Measurements from ENCODE around the gene MANBA. TPM values are rescaled to one million over a fixed set of nuclear protein-coding genes. Genes with fewer than 3 reads are reported as not detected.
"Not testable (repeated sequence)": the region's sequence is repeated elsewhere in the genome, so short reads cannot be mapped to it uniquely, and the experiment has no call there.

MANBA gene
- total RNA-seq, 1 experiment from 2014 or later: 21.4 TPM

DNA sequence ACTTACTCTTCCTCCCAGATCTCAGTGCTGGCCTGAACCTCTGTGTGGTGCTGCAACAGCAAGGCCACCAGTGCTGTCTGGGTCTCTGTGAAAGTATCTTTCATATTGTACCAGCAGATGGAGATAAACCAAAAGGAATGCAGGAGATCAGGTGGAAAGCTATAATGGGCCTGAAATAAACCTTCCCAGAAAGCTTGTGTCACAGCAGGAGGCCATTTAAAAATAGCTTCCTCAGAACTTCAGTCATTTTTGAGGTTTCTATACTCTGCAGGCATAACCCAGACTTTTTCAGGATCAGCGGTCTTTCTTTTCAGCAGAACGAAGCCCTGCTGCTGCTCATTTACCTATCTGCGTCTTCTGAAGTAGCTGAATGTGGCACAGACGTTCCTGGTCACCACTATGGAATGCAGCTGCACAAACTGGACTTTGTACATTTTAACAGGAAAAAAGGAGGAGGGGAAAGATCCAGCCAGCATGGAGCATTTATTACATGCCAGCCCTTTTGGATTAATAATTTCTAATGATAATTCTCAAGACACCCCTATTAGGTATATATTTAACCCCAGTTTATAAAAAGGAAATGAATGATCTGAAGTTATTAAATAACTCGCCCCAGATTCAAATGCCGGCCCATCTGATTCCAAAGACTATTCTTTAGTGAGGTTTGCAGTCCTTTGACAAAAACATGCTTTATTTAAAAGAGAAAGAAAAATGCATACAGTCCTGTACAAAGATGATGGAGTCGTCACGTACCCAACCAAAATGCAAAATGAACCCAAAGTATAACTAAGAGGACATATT lies 139.9 kb downstream of the MANBA start:
- Histone ChIP-seq H3K27me3 (ENCODE audit: insufficient read depth, low read length) (no peaks in the 10 kb centered on the region), H3K9me3 (ENCODE audit: control insufficient read depth, low read depth, low read length) (no peaks in the 10 kb centered on the region), H4K8ac (replicated peaks; ENCODE audit: insufficient read length, low read depth, low read length) (no peak overlapping the region), H2AK5ac (ENCODE audit: insufficient read length, low read length) (no peak overlapping the region), H4K5ac (ENCODE audit: insufficient read length, low read depth, low read length) (no peak overlapping the region), H2BK12ac (ENCODE audit: insufficient read length, low read depth, low read length) (no peak overlapping the region), H3K56ac (ENCODE audit: insufficient read length, low read depth, low read length) (no peak overlapping the region), H2BK120ac (ENCODE audit: low read depth, low read length, poor library complexity, severe bottlenecking) (no peak overlapping the region), H4K20me1 (ENCODE audit: control insufficient read depth, insufficient read depth, insufficient read length) (no peaks in the 10 kb centered on the region), H2BK20ac (ENCODE audit: low read depth, low read length, poor library complexity, severe bottlenecking) (no peak overlapping the region), H3K23ac (ENCODE audit: insufficient read length, low read depth, low read length) (no peak overlapping the region), H4K91ac (ENCODE audit: insufficient read length, low read depth, low read length) (no peak overlapping the region), H3T11ph (ENCODE audit: low read length) (no peak overlapping the region), H3K79me2 (ENCODE audit: insufficient read depth, low read length) (no peaks in the 10 kb centered on the region), H3K27ac (ENCODE audit: insufficient read length, low read depth, low read length) (no peak overlapping the region), H2BK5ac (ENCODE audit: insufficient read length, low read length) (no peak overlapping the region), H3K9ac (ENCODE audit: extremely low read depth, insufficient read length, low read length) (no peak overlapping the region), H3K4ac (ENCODE audit: low read depth, low read length) (no peak overlapping the region), H2BK15ac (ENCODE audit: low read depth, low read length) (no peak overlapping the region), H3K4me2 (ENCODE audit: insufficient read depth, insufficient read length, low read length) (no peak overlapping the region), H3K23me2 (ENCODE audit: insufficient read length, low read depth, low read length, poor library complexity, severe bottlenecking) (no peaks in the 10 kb centered on the region), H3K4me1 (ENCODE audit: insufficient read depth, low read length) (peaks cover 3% of the 10 kb centered on the region; the same call in 1 of the 2 replicates), H3K14ac (ENCODE audit: insufficient read depth, low read length) (no peak overlapping the region), H2AFZ (ENCODE audit: low read length) (no peak overlapping the region), H3K18ac (ENCODE audit: insufficient read length, low read depth, low read length) (no peak overlapping the region), H3K79me1 (ENCODE audit: insufficient read depth, low read depth, low read length, poor library complexity, severe bottlenecking) (no peaks in the 10 kb centered on the region)
- no peaks in the 10 kb centered on the region for H3K36me3 Mint-ChIP-seq (ENCODE audit: insufficient read depth in 1 of 3, low read depth in 3 of 3)
- no peak overlapping the region; a peak in 1 of 5 replicates for H3K4me3 Mint-ChIP-seq
- no peaks in the 10 kb centered on the region; a peak in 1 of 5 replicates for H3K9me3 Mint-ChIP-seq
- H3K4me1 Mint-ChIP-seq: peaks cover 26 to 38% of the 10 kb centered on the region in 2 experiments
- DNase-seq: no peak
- no peak overlapping the region for H3K27ac Mint-ChIP-seq
- TF ChIP-seq, protein P1, sequence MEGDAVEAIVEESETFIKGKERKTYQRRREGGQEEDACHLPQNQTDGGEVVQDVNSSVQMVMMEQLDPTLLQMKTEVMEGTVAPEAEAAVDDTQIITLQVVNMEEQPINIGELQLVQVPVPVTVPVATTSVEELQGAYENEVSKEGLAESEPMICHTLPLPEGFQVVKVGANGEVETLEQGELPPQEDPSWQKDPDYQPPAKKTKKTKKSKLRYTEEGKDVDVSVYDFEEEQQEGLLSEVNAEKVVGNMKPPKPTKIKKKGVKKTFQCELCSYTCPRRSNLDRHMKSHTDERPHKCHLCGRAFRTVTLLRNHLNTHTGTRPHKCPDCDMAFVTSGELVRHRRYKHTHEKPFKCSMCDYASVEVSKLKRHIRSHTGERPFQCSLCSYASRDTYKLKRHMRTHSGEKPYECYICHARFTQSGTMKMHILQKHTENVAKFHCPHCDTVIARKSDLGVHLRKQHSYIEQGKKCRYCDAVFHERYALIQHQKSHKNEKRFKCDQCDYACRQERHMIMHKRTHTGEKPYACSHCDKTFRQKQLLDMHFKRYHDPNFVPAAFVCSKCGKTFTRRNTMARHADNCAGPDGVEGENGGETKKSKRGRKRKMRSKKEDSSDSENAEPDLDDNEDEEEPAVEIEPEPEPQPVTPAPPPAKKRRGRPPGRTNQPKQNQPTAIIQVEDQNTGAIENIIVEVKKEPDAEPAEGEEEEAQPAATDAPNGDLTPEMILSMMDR (conservative IDR thresholded peaks at IDR 0.05): peak; percentile 36; the same call in 1 of the 3 replicates
- no peaks in the 10 kb centered on the region for H3K27me3 Mint-ChIP-seq (ENCODE audit: low read depth)
- WGBS (ENCODE audit: extremely low coverage, insufficient read length, low lambda C conversion rate): no CpG with 5 or more reads among the region's 8 CpGs

DNA sequence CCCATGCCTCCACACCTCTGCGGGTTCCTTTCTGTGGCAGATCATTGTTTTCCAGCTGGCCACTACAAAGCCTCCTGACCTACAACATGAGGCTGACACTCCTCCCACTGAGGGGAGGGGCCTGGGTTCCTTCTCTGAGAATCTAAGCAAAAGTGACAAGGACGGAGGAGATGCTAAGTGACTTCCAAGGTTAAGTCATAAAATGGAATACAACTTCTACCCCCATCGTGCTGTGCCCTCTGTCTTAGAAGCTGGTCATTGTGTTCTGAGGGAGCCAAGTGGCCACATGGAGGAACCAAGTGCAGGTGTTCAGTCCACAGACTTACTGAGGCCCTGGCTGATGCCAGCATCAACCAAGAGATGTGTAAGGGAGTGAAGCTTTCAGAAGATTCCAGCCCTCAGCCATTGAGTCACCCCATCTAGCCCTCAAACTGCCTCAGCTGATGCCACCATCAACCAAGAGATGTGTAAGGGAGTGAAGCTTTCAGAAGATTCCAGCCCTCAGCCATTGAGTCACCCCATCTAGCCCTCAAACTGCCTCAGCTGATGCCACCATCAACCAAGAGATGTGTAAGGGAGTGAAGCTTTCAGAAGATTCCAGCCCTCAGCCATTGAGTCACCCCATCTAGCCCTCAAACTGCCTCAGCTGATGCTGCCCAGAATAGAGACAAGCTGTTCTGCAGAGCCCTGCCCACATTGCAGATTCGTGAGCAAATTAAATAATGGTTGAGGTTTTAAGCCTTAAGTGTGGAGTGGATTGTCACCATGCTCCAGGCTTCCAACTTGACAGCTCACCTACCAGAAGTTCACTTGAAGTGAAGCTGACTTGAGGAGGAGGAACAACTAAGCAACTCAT lies 140.8 kb downstream of the MANBA start:
- not testable (repeated sequence) for H2BK15ac ChIP-seq (ENCODE audit: low read depth, low read length); H3T11ph ChIP-seq (ENCODE audit: low read length); H3K79me1 ChIP-seq (ENCODE audit: insufficient read depth, low read depth, low read length, poor library complexity, severe bottlenecking); H4K91ac ChIP-seq (ENCODE audit: insufficient read length, low read depth, low read length); H3K9ac ChIP-seq (ENCODE audit: extremely low read depth, insufficient read length, low read length); H2BK5ac ChIP-seq (ENCODE audit: insufficient read length, low read length); H3K23ac ChIP-seq (ENCODE audit: insufficient read length, low read depth, low read length); H3K9me3 ChIP-seq (ENCODE audit: control insufficient read depth, low read depth, low read length); H3K27me3 Mint-ChIP-seq (ENCODE audit: low read depth); H3K27me3 ChIP-seq (ENCODE audit: insufficient read depth, low read length); H3K36me3 Mint-ChIP-seq (ENCODE audit: insufficient read depth in 1 of 3, low read depth in 3 of 3); H2BK20ac ChIP-seq (ENCODE audit: low read depth, low read length, poor library complexity, severe bottlenecking); H2BK12ac ChIP-seq (ENCODE audit: insufficient read length, low read depth, low read length); H4K8ac ChIP-seq (replicated peaks; ENCODE audit: insufficient read length, low read depth, low read length); H3K79me2 ChIP-seq (ENCODE audit: insufficient read depth, low read length); H4K5ac ChIP-seq (ENCODE audit: insufficient read length, low read depth, low read length); H3K9me3 Mint-ChIP-seq; H3K18ac ChIP-seq (ENCODE audit: insufficient read length, low read depth, low read length); H3K4me3 Mint-ChIP-seq; H3K4me2 ChIP-seq (ENCODE audit: insufficient read depth, insufficient read length, low read length); H3K56ac ChIP-seq (ENCODE audit: insufficient read length, low read depth, low read length); H3K4me1 ChIP-seq (ENCODE audit: insufficient read depth, low read length); H3K27ac ChIP-seq (ENCODE audit: insufficient read length, low read depth, low read length); H2AK5ac ChIP-seq (ENCODE audit: insufficient read length, low read length); H2AFZ ChIP-seq (ENCODE audit: low read length); H3K4ac ChIP-seq (ENCODE audit: low read depth, low read length); H2BK120ac ChIP-seq (ENCODE audit: low read depth, low read length, poor library complexity, severe bottlenecking); H3K27ac Mint-ChIP-seq; H4K20me1 ChIP-seq (ENCODE audit: control insufficient read depth, insufficient read depth, insufficient read length); DNase-seq; H3K14ac ChIP-seq (ENCODE audit: insufficient read depth, low read length); H3K23me2 ChIP-seq (ENCODE audit: insufficient read length, low read depth, low read length, poor library complexity, severe bottlenecking)
- peaks cover 28 to 39% of the 10 kb centered on the region in 2 experiments for H3K4me1 Mint-ChIP-seq
- WGBS (ENCODE audit: extremely low coverage, insufficient read length, low lambda C conversion rate): no CpG with 5 or more reads among the region's 4 CpGs
